ENCODE data around the gene C10orf71.

DNA sequence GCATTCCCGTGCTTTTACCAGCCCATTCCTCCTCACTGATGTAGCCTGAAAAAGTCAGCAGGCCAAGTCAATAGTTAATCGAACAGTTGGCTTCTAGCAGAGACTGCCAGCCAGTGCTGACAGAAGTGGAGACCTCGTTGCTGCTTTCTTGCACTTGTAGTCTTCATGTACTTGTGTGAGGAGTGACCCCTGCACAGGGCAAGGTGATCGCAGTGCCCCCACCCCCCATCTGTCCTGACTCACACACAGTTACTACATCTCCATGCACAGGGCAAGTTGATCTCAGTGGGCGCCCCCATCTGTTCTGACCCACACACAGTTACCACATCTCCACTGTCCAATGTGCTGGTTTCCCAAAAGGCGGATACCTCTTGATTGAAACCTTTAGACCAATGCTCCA lies 34.2 kb downstream of the C10orf71 start:
- TF ChIP-seq, protein P1, sequence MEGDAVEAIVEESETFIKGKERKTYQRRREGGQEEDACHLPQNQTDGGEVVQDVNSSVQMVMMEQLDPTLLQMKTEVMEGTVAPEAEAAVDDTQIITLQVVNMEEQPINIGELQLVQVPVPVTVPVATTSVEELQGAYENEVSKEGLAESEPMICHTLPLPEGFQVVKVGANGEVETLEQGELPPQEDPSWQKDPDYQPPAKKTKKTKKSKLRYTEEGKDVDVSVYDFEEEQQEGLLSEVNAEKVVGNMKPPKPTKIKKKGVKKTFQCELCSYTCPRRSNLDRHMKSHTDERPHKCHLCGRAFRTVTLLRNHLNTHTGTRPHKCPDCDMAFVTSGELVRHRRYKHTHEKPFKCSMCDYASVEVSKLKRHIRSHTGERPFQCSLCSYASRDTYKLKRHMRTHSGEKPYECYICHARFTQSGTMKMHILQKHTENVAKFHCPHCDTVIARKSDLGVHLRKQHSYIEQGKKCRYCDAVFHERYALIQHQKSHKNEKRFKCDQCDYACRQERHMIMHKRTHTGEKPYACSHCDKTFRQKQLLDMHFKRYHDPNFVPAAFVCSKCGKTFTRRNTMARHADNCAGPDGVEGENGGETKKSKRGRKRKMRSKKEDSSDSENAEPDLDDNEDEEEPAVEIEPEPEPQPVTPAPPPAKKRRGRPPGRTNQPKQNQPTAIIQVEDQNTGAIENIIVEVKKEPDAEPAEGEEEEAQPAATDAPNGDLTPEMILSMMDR (IDR thresholded peaks at IDR 0.05; ENCODE audit: low read depth, low read length, poor library complexity, severe bottlenecking): no peak
- TF ChIP-seq EZH2phosphoT487 (IDR thresholded peaks at IDR 0.05; ENCODE audit: borderline replicate concordance, low read length): no peak

All from DOHH2 (cell line).